HG03280 (cell line): Measurements from ENCODE around the gene DBP.
"Not testable (repeated sequence)": the region's sequence is repeated elsewhere in the genome, so short reads cannot be mapped to it uniquely, and the experiment has no call there.

Experiments used
- ATAC-seq: cut with Tn5 transposase; IDR thresholded peaks from one replicate; pipeline ENCODE4 v1.9.1; 2021; ENCODE audit warnings: mild to moderate bottlenecking, moderate library complexity; ENCODE audit not compliant: unreplicated experiment

Gene DBP

DNA sequence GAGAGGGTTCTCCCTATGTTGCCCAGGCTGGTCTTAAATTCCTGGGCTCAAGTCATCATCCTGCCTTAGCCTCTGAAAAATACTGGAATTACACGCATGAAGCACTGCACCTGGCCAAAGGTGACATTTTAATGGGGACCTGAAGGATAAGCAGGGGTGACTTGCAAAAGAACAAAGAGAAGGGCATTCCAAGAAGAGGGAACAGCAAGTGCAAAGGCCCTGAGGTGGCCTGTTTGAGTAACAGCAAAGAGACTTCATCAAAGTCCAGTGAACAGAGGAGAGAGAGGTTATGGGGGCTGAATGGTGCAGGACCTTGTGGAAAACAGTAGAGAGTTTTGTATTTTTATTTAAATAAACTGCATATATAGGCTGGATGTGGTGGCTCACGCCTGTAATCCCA lies 4.7 kb upstream of the DBP start:
- no peak for ATAC-seq

DNA sequence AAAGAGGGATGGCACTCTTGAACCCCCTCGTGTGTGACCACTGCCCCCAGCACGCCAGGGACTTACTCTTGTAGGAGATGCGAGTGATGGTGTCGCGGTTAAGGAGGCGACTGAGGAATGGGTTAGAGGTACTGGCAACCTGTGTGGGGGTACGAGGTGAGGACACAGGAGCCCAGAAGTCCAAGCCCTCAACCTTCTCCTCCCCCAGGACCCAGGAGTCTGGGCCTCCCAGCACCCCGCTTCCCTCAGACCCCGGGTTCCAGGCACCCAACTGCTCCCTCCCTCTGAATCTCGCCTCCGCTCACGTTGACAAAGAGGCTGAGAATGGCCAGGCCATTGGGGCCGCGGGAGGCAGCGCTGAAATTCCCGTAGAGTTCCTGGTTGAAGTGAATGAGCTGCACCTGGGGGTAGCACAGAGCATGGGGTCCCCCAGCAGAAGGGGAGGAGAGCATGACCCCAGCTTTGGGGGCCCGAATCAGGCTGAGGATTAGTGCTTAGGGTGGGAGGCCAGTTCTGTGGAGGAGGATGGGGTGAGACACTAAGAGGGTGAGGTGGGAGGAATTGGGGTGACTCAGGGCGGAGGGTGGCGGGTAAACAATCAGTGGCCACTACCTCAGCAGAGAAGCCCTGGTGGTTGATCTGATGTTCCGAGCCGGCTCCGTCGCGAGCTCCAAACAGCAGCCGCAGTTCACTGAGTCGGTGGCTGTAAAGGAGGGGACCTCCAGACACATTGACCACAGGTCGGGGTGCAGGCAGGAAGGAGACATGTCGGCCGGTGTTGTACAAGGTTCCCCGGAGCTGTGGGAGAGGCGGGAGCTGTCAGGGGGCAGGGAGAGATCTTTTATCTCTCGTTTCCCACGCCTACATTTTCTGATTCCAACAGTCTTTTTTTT lies 2.5 kb upstream of the DBP start:
- ATAC-seq: no peak

DNA sequence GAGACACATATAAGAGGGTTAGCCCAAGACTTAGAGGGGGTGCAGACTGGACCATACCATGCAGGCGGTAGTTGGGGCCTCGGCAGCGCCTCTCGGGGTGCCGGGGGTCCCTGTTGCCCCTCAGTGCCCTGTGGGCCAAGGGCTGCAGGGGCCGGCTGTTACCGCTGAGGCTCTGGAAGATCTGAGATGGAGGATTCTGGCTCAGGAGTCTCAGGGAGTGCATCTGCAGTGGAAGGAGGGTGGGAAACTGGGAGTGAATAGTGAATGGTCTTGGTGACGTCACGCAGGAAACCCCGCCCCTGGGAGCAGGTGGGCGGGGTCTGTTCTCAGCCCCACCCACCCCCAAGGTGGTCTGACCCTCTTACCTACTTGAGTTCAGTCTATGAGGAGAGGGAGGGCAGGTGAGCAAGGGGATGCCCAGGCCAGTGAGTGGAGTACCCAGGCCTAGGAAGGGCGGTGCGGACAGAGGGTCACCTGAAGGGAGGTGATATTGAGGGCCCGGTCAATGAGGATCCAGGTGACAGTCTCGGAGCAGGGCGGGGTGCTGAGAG lies 1.7 kb upstream of the DBP start:
- ATAC-seq: no peak

DNA sequence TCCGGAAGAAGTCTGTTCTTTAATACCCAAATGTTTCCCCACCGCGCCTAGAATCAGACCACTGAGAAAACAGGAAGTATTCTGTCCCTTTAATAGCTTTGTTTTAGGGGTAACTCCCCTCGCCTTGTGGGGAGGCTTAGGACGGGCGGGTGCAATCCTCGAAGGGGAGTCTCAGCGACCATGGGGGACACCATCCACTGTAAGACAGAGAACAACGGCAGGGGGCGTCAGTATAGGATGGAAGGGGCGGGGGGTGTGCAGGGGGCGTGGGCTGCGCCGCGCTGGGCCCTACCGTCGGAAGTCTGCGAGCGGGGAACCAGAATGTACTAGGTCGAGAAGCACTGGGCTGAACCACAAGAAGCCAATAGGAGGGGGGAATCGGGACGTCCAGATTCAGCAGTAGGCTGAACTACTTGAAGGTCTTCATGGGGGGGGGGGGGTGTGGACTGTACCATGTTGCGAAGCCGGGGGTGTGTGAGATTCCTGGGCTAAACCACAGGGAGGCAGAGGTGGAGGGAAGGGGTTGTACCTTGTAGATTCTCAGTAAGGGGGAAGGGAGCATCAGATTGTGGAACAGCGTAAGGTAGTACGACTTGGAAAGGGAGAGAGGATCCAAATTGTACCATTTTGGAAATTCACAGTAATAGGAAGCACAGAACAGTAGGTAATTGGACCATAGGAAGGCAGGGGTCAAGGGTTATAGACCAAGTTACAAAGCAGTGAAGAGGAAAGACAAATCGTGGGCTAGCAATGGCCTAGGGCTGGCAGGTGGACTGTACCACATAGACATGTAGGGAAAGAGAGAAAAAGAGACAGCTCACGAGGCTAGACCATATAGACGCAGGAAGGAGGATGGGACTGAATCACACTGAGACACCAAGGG lies 1.0 kb upstream of the DBP start:
- ATAC-seq: no peak

DNA sequence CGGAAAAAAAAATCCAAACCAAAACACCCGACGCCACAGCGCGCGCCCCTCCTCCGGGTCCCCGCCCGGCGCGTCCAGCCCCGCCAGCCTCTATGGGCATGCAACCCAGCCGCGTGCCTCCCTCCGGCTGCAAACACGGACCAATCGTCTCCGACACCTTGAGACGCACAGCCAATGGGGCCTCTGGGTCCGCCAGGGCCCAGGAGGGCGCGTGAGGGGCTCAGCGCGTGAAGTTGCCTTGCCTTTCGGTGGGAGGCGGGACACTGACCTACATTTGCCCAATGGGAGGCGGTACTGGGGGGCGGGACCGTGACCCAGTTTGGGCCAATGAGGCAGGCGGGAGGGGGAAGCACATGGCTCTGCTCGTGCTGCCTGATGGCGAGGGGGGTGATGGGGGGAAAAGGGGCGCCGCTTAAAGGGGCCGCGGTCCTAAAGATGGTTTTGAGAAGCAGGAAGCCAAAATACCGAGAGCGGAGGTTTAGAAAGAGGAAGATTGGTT lies 319 bp upstream of the DBP start:
- ATAC-seq: peak; percentile 67

DNA sequence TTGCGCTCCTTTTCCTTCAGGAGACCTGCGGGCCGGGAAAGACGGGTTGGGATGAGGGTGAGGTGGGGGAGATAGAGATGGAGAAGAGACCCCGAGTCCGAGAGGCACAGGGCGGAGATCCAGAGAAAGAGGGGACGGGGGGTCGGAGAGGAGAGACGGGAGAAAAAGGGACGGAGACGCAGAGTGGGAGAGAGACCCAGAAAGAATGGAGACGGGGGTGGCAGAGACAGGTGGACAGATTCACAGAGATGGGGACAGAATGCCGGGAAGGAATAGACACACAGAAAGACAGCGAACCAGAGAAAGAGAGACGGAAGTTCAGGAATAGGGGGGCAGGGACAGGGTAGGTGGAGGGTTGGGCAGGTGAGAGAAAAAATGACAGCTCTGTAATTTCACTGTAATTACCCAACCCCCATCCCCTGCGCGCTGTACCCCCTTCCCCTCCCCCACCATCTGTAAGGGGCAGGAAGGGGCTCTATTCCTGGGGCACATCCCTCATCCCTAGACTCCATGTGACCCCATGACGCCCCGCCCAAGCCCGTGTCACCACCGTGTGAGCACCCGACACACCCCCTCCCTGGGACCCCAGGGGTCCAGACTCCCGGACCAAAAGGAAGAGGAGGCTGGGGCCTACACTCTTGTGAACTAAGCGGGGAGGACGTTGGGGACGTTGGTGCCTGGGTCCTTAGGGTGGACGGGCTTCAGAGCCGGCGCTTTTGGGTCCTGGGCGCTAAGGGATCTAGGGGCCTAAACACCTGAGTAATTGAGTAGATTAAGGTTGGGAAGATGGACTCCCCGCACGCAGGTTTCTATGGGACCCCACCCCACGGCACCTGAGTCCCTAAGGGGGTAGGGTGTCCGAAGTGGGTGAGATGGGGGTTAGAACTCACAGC lies 967 bp downstream of the DBP start:
- no peak for ATAC-seq

DNA sequence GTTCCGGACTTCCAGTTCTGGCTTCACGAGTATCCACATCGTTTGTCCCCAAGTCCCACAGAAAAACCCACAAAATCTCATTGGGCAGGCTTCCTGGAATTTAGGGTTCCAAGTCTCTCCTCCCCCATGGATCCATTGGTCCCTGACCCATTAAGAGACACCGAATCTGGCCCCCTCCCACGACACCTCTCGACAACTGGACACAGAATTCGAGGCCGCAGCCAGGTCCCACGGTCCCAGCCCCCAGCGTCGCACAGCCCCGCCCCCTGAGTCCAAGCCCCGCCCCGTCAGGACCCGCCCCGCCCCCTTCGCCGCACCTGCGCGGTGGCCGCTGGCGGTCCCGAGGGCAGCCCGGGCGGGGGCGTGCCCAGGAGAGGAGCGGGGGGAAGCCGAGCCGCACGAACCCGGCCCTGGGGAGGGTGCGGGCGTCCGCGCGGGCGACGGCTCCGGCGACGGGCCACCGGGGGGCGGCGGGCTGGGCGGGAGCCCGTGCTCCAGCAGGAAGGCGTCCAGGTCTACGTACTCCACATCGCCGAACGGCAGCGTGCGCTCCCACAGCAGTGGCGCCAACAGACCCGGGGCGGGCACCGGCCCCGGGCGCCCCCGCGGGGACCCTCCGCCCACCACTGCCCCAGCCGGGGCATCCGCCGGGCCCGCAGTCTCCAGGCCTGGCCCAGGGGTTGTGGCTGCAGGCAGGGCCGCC lies 1.8 kb downstream of the DBP start:
- ATAC-seq: peak; percentile 23

DNA sequence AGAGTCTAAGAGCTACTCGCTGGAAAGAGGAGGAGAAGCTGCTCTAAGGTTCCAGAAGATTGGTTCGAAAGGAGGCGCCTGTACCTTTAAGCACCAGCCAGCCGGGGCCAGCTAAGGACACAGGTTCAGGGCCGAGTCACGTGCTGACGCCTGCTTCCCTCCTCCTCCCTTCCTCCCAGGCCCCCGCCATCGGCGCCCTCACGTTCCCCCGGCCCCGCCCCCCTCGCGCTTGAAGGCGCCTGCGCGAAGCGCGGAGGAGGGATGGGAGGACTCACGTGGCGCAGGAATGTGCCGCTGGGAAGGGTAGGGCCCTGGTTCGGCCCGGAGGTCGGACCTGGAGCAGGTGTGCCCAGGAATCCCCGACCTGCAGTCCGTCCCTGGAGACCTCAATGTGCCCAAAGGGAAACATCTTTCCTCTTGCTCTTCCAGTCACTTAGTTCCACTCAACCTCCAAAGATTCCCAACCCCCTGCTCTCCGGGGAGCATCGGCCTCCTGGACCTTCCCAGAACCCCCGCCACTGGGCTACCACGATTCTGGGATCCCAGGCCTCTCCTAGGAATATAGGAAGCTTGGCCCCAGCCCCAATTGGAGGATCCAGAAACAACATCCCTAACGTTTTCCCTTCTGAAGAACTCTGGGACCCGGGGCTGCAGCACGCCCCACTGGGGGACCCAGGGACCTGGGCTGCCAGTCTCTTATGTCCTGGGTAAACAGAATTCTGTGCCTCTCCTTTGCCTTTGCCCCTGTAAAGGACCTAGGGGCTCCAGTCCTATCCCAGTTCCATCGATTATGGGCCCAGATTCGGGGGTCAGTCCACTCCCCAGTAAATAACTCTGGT lies 2.5 kb downstream of the DBP start:
- ATAC-seq: peak; percentile 34

DNA sequence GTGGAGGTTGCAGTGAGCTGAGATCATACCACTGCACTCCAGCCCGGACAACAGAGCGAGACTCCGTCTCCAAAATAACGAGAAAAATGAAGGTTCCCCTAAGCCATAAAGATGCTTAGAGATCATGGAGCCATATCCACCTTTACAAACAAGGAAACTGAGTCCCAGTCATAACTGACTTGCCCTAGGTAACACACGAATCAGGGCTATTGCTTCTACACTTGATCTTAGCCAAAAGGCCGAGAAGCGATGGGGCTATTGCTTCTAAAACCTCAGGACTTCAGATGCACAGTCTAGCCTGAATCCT lies 3.2 kb downstream of the DBP start:
- no peak for ATAC-seq

DNA sequence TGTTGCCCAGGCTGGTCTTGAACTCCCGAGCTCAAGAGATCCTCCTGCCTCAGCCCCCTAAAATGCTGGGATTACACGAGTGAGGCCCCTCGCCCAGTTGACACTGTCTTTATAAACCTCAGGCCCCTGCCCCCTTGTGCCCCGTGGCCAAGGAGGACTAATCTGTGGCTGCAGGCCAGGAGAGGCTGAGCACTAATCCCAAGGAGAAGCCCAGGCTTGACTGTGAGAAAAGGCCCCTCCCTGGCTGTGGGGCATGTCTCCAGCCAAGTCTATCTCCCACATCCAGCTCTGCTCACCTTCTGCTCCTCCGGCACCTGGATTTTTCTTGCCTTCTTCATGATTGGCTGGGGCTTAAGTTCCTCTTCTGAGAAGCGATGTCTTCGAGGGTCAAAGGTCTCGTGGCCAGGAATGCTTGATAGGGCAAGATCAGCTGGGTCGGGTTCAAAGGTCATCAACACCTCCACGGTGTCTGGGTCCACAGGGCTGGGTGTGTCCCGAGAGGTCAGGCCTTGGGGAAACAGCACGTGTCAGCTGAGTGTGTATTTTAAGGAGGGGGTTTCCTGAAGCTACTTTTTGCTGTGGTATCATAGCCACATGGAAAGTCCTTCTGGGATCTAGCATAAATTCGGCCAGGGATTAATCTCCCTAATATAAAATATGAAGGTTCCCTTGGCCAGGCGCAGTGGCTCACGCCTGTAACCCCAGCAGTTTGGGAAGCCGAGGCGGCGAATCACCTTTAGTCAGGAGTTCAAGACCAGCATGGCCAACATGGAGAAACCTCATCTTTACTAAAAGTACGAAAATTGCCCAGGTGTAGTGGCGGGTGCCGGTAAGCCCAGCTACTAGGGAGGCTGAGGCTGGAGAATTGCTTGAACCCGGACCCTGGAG lies 3.8 kb downstream of the DBP start:
- ATAC-seq: no peak

DNA sequence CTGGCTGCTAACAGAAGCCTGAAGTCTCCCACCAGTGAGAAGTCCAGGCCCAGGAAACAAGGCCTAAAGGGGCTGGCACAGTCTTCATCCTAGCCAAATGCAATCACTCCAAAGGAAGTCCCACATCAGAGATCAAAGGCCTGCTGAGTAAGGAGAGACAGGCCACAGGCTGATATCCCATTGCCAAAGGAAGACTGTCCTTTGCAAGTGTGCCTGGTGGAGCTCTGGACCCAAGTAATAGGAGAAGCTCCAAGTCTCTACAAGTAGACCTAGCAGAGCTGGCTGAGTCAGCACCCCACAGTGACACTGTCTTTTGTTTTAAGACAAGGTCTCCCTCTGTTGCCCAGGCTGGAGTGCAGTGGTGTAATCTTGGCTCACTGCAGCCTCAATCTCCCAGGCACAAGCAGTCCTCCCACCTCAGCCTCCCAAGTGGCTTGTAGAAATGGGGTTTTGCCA lies 4.5 kb downstream of the DBP start:
- no peak for ATAC-seq

DNA sequence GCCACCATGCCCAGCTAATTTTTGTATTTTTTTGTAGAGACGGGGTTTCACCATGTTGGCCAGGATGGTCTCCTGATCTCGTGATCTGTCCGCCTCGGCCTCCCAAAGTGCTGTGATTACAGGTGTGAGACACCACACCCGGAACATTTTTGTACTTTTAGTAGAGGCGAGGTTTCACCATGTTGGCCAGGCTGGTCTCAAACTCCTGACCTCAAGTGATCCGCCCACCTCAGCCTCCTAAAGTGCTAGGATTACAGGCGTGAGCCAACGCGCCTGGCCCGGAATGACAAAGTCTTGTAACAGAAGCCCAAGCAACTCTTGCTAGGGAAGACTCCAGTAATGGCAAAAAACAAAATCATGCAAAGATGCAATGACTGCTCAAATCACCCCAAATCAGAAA lies 4.9 kb downstream of the DBP start:
- ATAC-seq: not testable (repeated sequence)

DNA sequence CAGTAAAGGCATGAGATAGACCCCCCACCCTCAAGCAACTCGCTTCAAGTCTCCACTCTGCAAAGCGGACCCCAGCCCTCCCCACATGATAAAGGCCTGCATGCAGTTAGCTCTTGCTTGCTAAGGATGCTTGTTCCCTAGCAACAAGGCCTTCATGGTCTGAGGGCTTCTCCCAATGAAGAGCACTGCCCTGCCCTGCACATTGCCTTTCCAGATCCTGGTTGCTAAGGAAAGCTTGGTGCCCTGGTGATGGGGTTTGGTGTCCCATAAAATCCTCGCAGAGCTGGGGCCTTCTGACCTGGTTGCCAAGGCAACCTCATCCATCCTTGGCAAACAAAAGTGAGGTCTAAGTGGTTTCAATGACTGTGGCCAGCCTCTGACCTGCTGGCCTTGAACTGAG lies 6.0 kb downstream of the DBP start:
- no peak for ATAC-seq

DNA sequence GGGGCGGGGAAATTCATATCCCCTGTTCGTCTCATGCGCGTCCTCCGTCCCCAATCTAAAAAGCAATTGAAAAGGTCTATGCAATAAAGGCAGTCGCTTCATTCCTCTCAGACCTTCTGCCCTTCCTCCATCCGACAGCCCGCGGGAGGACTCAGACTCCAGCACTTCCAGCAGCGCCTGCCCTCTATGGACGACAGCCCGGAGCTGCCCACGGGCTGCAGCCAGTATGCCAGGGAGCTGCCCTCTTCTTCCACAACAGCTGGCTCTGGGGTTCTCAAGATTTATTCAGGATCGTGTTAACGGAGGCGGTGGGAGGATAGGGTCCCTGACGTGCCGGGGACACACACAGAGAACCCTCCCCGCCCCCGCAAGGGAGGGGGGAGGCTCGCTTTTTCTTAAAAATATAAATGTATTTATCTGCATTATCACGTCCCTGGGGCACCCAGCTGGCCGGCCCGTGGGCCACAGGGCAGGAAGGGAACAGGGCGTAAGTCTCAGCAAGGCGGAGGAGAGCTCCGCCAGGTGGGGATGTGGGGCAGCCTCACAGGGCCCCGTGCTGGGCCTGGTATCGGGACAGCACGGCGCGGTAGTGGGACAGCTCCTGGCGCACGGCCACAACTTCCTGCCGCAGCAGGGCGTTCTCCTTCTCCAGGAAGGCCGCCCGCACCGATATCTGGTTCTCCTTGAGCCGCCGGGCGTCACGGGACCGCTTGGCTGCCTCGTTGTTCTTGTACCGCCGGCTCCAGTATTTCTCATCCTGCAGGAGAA lies 6.7 kb downstream of the DBP start:
- ATAC-seq: no peak

DNA sequence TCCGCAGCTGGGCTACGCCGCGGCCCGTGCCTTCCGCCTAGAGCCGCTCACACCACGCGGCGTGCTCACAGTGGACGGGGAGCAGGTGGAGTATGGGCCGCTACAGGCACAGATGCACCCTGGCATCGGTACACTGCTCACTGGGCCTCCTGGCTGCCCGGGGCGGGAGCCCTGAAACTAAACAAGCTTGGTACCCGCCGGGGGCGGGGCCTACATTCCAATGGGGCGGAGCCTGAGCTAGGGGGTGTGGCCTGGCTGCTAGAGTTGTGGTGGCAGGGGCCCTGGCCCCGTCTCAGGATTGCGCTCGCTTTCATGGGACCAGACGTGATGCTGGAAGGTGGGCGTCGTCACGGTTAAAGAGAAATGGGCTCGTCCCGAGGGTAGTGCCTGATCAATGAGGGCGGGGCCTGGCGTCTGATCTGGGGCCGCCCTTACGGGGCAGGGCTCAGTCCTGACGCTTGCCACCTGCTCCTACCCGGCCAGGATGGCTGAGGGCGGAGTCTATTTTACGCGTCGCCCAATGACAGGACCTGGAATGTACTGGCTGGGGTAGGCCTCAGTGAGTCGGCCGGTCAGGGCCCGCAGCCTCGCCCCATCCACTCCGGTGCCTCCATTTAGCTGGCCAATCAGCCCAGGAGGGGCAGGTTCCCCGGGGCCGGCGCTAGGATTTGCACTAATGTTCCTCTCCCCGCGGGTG lies 7.4 kb downstream of the DBP start:
- no peak for ATAC-seq

DNA sequence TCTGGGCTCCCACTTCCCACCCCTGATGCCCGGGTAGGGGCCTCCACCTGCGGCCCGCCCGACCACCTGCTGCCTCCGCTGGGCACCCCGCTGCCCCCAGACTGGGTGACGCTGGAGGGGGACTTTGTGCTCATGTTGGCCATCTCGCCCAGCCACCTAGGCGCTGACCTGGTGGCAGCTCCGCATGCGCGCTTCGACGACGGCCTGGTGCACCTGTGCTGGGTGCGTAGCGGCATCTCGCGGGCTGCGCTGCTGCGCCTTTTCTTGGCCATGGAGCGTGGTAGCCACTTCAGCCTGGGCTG lies 7.9 kb downstream of the DBP start:
- no peak for ATAC-seq
